Ovary (tissue), 9 donors: ENCODE results near the gene HTRA3. TPM values are rescaled to one million over a fixed set of nuclear protein-coding genes. Genes with fewer than 3 reads are reported as not detected.

Experiments used
- DNase-seq, 5 donors: peaks; one replicate each; pipeline ENCODE4 v3.0.0-alpha.2; 2019 to 2020
- H3K27ac ChIP-seq, 2 donors: fragments of 200-600 bp; one replicate each; pipeline versions ENCODE4 v1.5.1 to v1.8.0; 2019 to 2022
- H3K27me3 ChIP-seq: fragments of 200-600 bp; one replicate; pipeline ENCODE4 v1.8.0; 2022
- H3K36me3 ChIP-seq: fragments of 200-600 bp; sonication (generic); one replicate; pipeline ENCODE4 v1.5.1; 2019
- H3K4me1 ChIP-seq: one replicate; pipeline ENCODE4 v1.8.1; 2013; ENCODE audit warnings: mild to moderate bottlenecking, moderate library complexity; ENCODE audit not compliant: insufficient read depth
- H3K4me3 ChIP-seq: fragments of 200-600 bp; sonication (generic); one replicate; pipeline ENCODE4 v1.5.1; 2017
- H3K9me3 ChIP-seq, 2 donors: fragments of 200-600 bp in 1 of 2; sonication (generic) in 1 of 2; one replicate each; pipeline versions ENCODE4 v1.5.1 to v1.8.1; 2013 to 2019; ENCODE audit warnings: mild to moderate bottlenecking in 1 of 2, moderate library complexity in 1 of 2
- CTCF ChIP-seq, 3 donors: fragments of 450-650 bp in 2 of 3; fragments of 200-600 bp in 1 of 3; IDR thresholded peaks; one replicate each; pipeline versions ENCODE4 v1.5.1 to v1.8.0; 2016 to 2022; ENCODE audit warnings: antibody characterized with exemption in 3 of 3, mild to moderate bottlenecking in 1 of 3
- EP300 ChIP-seq: sonication (generic); formaldehyde crosslinking; IDR thresholded peaks from one replicate; pipeline ENCODE4 v1.6.1; 2017; ENCODE audit warnings: antibody characterized with exemption
- POLR2A ChIP-seq: fragments of 450-650 bp; IDR thresholded peaks from one replicate; pipeline ENCODE4 v1.6.1; 2017; ENCODE audit warnings: antibody characterized with exemption, mild to moderate bottlenecking, moderate library complexity
- WGBS, 3 donors: extraction: QIAGEN DNeasy Blood & Tissue Kit in 1 of 3; methylation state at CpG; one replicate each; pipeline versions ENCODE4 v1.1.5 to v1.1.7; 2013 to 2017; 5-methylcytosine and 5-hydroxymethylcytosine counted together
- intact Hi-C, 4 donors: fragments of 100-400 bp; cut with DNase I; formaldehyde crosslinking; loops; one replicate each; pipeline versions ENCODE4 v1.11.0 to v1.15.1; 2022 to 2023
- polyA plus RNA-seq, 2 donors: library from polyadenylated mRNA; stranded (reverse); fragments of 200-250 nt in 1 of 2; fragments of 350-450 nt in 1 of 2; fragmentation: Illumina TruSeq in 1 of 2; extraction: RNeasy Lipid Tissue Mini Kit (QIAGEN cat#74804) in 1 of 2; gene quantifications; one replicate each; pipeline ENCODE4 v1.2.3, GENCODE V29; 2013 to 2014
- total RNA-seq, 7 donors: library from RNA; depleted of rRNA in 2 of 7; stranded (reverse); fragments of >200 nt in 2 of 7; fragmentation: NEBNext Ultra II Directional in 3 of 7; extraction: Animal tissue kit (Norgen Biotek cat#: 25700) in 3 of 7; gene quantifications; one replicate each; pipeline versions ENCODE4 v1.1.0 to v1.2.4, GENCODE V29; 2016 to 2023
- donor health status: DM: no; HTN: no; CAD: no; lungs with moderate emphysema.
- donor health status: DM: no; HTN: no; CAD: no.
- donor health status: Bipolar disorder and iron deficiency.
- donor health status: DM: yes; HTN: yes; CAD: no.
- donor health status: DM: no; HTN: no; CAD: no.
- donor health status: DM: yes; HTN: yes; CAD: no.

Gene HTRA3
- total and polyA plus RNA-seq, 9 donors: 36.2 to 163 (median 64.7) TPM

- intact Hi-C loops: loop anchor here in 1 of 4 donors (10.0 kb wide), 1 partner anchor 53 kb away; no protein-coding TSS in a partner anchor
- Histone ChIP-seq H3K9me3 (no peaks in the 10 kb centered on the region), H3K4me3 (no peak overlapping the region), H3K36me3 (no peaks in the 10 kb centered on the region), H3K27me3 (no peaks in the 10 kb centered on the region), H3K27ac (no peak overlapping the region), H3K4me1 (no peaks in the 10 kb centered on the region)
- TF ChIP-seq EP300: no peak
- no peak for TF ChIP-seq CTCF (IDR thresholded peaks at IDR 0.05)
- no peak for TF ChIP-seq POLR2A
- DNase-seq: peak in 2 of 5 donors; percentile 20 to 31
- WGBS, 3 donors: 87 to 92% (median 90%) methylated on average over 25 of the region's 25 CpGs
Measured at GRCh38 chr4:8261851-8262535, 7.6 kb upstream of the HTRA3 start.

- no peak for TF ChIP-seq CTCF (IDR thresholded peaks at IDR 0.05)
- no peak for TF ChIP-seq POLR2A
- TF ChIP-seq EP300: no peak
- Histone ChIP-seq H3K36me3 (no peaks in the 10 kb centered on the region), H3K9me3 (no peaks in the 10 kb centered on the region), H3K4me1 (peaks cover 6% of the 10 kb centered on the region), H3K4me3 (no peak overlapping the region), H3K27me3 (no peaks in the 10 kb centered on the region), H3K27ac (no peak overlapping the region)
- intact Hi-C loops: loop anchor here in 1 of 4 donors (10.0 kb wide), 1 partner anchor 52 kb away; no protein-coding TSS in a partner anchor
- peak in 1 of 5 donors; percentile 25 for DNase-seq
- WGBS, 3 donors: 80 to 93% (median 92%) methylated on average over 20 to 23 of the region's 23 CpGs
Measured at GRCh38 chr4:8262637-8263322, 6.8 kb upstream of the HTRA3 start.

GRCh38 chr4:8263397-8263796, 6.2 kb upstream of the HTRA3 start:
- H3K9me3 ChIP-seq: no peaks in the 10 kb centered on the region
- no peak for DNase-seq
- peaks cover 6% of the 10 kb centered on the region for H3K4me1 ChIP-seq
- TF ChIP-seq POLR2A (no peak), EP300 (no peak), CTCF (IDR thresholded peaks at IDR 0.05) (no peak)
- H3K36me3 ChIP-seq: no peaks in the 10 kb centered on the region
- H3K27ac ChIP-seq: no peak overlapping the region
- intact Hi-C loops: loop anchor here in 1 of 4 donors (10.0 kb wide), 1 partner anchor 51 kb away; no protein-coding TSS in a partner anchor
- no peaks in the 10 kb centered on the region for H3K27me3 ChIP-seq
- no peak overlapping the region for H3K4me3 ChIP-seq
- WGBS, 3 donors: 90 to 95% (median 93%) methylated on average over 10 of the region's 10 CpGs

- no peak overlapping the region for H3K27ac ChIP-seq
- H3K4me1 ChIP-seq: peaks cover 9% of the 10 kb centered on the region
- H3K27me3 ChIP-seq: no peaks in the 10 kb centered on the region
- DNase-seq: peak in 2 of 5 donors; percentile 18 to 37
- intact Hi-C loops: loop anchor here in 1 of 4 donors (10.0 kb wide), 1 partner anchor 51 kb away; no protein-coding TSS in a partner anchor
- TF ChIP-seq EP300 (no peak), POLR2A (no peak), CTCF (IDR thresholded peaks at IDR 0.05) (no peak)
- 89 to 92% (median 91%) methylated on average over 14 of the region's 14 CpGs for WGBS, 3 donors
- no peak overlapping the region for H3K4me3 ChIP-seq
- no peaks in the 10 kb centered on the region for H3K9me3 ChIP-seq
- no peaks in the 10 kb centered on the region for H3K36me3 ChIP-seq
Measured at GRCh38 chr4:8264106-8264505, 5.4 kb upstream of the HTRA3 start.
